HG03469 (cell line): Measurements from ENCODE around the gene FOXA1.

Experiments
- ATAC-seq: cut with Tn5 transposase; IDR thresholded peaks from one replicate; pipeline ENCODE4 v1.9.1; 2021; ENCODE audit warnings: mild to moderate bottlenecking, moderate library complexity, moderate number of reproducible peaks; ENCODE audit not compliant: unreplicated experiment

The FOXA1 gene

DNA sequence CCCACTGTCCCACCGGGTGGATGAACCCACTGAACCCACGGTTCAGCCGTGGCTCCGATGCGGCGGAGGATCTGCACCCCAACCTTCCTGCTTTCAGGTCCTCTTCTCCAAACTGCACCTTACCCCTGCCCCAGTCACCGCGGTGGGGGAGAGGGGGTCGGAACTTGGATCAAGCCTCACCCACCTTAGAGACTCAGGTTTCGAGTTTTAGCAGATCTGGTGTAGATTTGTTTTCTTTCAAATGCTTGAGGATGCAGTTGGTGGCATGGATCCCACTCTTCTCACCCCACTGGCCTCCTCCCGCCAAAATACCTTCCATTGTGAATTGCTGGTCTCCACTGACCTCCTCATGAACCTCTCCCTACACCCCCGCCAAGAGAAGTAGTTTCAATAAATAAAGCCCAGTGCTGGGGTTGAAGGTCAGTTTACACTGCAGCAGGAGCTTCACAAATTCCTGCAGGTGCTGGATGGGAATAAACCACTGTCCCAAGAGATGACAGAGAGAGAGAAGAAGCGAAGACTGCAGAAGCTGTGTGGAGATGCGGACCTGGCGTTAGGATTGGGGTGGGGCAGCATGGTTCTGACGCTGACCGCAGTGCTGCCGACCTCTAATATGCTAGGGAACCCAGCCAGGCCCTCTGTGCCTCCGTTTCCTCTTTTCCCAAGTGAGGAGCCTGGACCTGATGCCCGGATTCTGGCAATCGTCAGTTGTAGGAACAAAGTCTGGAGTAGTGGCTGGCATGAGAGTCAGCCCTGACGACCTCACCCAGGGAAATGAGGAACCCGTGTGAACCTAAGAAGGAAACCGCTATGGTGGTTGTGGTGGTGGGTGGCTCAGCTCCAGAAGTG is 7.8 kb upstream of the FOXA1 start:
- no peak for ATAC-seq

DNA sequence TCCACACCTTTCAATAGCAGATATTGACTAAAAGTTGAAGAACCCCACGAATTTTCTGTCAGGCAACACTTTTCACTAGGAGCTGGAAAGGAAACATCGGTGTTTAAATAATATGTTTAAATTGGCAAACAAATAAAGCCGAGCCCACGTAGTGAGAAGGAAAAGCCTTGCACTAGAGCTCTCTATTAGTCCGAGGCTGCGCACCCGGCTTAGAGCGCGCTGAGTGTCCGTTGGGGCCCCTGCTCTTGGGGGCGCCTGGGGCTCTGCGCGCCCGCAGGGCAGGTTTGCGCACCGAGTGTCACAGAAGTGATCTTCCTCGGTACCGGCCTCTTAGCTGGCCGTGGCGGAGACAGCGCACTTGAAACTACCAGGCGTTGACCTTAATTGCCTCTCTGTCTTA is 6.8 kb upstream of the FOXA1 start:
- ATAC-seq: no peak

GRCh38 chr14:37600880-37601741 is 6.1 kb upstream of the FOXA1 start:
- no peak for ATAC-seq

GRCh38 chr14:37599507-37600368 is 4.7 kb upstream of the FOXA1 start:
- no peak for ATAC-seq

GRCh38 chr14:37598747-37599506 is 3.9 kb upstream of the FOXA1 start:
- ATAC-seq: no peak

DNA sequence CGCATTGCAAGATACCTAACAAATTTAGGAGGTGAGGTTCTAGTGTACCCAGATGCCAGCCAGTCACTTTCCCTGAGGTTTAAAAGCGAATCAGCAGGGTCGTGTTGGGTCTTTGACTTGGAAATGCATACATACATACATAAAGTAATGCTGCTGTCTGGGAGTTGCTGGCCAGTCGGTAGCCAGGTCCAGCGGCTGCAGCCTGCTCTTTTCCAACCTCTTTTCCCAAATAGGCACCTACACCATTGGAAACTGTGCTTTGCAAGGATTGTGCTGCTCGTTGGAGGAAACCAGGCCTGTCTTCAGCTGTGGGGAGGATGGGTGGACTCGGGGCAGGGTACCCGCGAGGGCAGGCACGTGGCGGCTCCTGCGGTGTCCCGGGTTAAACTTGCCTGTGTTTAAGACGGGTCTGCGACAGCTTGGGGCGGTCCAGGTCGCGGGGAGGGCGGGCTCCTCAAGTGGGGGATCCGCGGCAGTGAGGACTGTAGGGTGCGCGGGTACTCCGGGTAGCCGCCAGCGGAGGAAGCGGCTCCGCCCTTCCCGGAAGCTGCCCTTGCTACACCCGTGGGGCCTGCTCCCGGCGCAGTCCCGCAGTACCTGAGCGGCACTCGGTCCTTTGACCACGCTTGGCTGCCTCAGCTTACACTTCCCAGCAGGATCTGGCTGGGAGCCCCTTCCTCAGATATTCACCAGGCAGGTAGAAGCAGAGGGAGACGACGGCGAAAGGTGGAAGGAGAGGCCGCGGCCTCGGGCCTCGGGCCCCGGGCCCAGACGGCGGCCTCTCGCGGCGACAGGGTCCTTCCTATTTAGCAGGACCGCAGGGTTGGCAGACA is 3.1 kb upstream of the FOXA1 start:
- no peak for ATAC-seq

DNA sequence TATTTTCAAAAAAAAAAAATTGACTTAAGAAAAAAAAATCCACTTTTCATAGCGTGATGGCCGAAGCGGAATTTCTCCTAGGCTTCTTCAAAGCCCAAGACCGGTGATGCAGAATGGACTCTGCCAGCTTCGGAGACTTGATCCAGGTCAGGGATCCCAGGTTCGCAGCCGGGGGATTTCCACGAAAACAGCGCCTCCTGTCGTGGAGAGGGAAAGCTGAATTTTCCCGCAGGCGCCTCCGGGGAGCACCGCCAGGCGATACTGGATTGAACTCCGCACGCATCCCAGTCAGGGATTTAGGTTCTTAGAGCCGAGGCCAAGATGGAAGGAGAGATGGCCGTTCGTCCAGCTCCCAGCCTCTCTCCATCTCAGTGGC is 2.5 kb upstream of the FOXA1 start:
- no peak for ATAC-seq

GRCh38 chr14:37596790-37597472 is 1.9 kb upstream of the FOXA1 start:
- no peak for ATAC-seq

DNA sequence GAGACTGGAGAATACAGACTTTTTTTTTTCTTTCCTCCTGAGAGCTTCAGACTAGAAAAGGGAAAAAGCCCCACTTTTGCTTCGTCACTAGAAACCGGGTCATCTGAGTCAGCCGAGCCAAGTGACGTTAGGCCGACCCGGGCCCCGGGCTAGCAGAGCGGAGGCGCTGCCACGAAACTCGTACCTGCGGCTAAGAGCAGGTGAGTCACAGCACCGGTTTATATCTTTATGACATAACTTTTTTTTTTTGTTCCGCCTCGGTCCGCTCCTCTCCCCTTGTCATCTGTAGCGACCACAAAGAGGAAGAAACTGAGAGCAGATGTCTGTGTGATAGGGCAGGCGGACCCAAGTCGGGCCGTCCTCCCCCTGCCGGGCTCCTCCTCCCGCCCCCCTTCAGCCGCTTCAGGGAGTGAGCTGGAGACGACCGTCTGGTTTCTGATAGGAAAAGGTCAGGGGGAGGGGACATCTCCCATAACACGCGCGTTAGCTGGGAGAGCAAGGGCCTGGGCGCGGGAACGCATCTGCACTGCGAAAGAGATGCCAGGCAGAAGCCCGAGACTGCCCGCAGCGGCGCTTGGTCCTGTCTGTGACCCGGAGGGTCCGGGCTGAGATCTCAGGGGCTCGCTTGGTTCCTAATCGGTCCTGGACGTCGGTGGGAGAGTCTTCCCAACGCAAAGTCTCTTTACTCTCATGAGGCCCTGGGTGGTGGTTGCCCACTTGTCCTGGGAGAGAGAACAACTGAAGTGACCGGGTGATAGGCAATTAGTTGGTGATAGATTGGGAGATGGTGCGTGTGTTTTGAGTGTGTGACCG is 966 bp upstream of the FOXA1 start:
- ATAC-seq: no peak

GRCh38 chr14:37594238-37594970 is 645 bp downstream of the FOXA1 start:
- no peak for ATAC-seq

DNA sequence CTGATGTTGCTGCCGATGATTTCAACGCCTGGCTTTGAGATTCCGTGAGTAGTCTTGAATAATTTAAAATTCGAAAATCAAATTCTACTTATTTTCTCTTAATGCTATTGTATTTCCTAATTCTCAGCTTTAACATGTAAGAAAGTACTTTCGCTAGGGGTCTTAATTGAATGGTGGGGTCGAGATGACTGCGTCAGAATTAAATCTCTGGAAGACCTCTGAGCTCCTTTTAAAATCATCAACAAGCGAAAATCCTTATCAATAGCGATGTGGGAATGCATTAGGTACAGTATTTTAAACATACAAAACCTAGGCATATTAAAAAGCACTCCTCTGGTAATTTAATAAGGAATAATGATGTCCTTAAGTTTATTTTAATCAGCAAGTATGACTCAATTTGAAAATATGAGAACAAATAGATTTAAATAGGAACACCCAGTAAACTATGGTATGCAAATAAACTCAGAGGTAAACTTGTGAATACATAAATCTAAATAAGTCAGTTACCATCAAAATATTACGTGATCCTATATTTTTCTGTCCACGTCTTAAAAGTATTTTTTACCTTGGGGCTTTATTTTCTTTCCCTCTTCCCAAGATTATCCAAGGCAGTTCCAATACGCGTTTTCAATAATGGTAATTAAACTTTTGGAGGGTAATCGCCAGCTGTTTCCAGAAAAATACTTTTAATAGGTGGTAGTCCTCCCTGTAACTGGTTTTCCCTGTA is 1.4 kb downstream of the FOXA1 start:
- ATAC-seq: no peak

- ATAC-seq: no peak
Measured at GRCh38 chr14:37592482-37593408, 2.3 kb downstream of the FOXA1 start.

DNA sequence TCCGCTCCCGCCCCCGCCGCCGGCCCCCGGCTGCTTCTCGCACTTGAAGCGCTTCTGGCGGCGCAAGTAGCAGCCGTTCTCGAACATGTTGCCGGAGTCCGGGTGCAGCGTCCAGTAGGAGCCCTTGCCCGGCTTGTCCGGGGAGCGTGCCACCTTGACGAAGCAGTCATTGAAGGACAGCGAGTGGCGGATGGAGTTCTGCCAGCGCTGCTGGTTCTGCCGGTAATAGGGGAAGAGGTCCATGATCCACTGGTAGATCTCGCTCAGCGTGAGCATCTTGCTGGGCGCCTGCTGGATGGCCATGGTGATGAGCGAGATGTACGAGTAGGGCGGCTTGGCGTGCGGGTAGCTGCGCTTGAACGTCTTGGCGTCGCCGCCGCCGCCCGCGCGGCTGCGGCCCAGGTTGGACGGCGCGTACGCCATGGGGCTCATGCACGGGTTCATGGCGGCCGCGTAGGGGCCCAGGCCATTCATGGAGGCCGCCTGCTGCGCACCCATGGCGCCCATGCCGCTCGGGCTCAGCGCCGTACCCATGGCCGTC is 3.0 kb downstream of the FOXA1 start:
- ATAC-seq: no peak

DNA sequence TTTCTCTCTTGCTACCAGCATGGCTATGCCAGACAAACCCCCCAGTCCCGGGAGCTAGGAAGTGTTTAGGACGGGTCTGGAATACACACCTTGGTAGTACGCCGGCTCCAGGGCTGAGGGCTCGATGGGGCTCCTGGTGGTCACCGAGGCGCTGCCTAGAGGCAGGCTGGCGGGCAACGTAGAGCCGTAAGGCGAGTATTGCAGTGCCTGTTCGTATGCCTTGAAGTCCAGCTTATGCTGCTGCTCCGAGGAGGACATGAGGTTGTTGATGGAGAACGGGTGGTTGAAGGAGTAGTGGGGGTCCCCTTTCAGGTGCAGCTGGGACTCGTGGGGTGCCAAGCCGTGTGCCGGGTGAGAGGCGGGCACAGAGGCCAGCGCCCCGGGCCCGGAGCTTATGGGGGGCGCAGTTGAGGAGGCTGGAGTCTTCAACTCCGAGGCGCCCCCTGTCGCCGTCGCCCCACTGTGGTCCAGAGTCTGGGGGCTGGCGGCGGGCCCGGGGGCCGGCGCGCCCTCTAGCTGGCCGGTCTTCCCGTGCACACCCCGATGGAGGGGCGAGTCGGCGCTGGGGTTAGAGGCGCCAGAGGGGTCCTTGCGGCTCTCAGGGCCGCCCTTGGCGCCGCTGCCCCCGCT is 3.6 kb downstream of the FOXA1 start:
- ATAC-seq: no peak
